CD4-positive, alpha-beta T cell treated with Interleukin-17A for 1 hour (primary cell): Measurements from ENCODE around the gene EPHA7.

Experiments used
- DNase-seq: peaks from one replicate; pipeline ENCODE4 v3.0.0-alpha.2; 2020

EPHA7 gene

GRCh38 chr6:93419304-93420162 lies at the start of gene EPHA7:
Gene EPHA7 (minus strand): TSS chr6:93419559. CDS start chr6:93419341, 218 bp downstream.
- no peak for DNase-seq

- no peak for DNase-seq
These were observed 48.9 kb upstream of the EPHA7 start for GRCh38 chr6:93468291-93468690.

GRCh38 chr6:93454533-93454932 lies 35.2 kb upstream of the EPHA7 start:
- DNase-seq: no peak

- DNase-seq: no peak
These were observed 34.6 kb upstream of the EPHA7 start for GRCh38 chr6:93453956-93454355.

- no peak for DNase-seq
These were observed 28.5 kb upstream of the EPHA7 start for GRCh38 chr6:93447874-93448273.

- no peak for DNase-seq
These were observed 18.1 kb upstream of the EPHA7 start for GRCh38 chr6:93437491-93437890.

- no peak for DNase-seq
These were observed 14.2 kb upstream of the EPHA7 start for GRCh38 chr6:93433592-93433991.

- no peak for DNase-seq
These were observed 5.1 kb upstream of the EPHA7 start for GRCh38 chr6:93424303-93425064.

GRCh38 chr6:93423542-93423941 lies 4.2 kb upstream of the EPHA7 start:
- DNase-seq: no peak

GRCh38 chr6:93420163-93420795 lies 920 bp upstream of the EPHA7 start:
- DNase-seq: no peak

- DNase-seq: no peak
These were observed 703 bp downstream of the EPHA7 start for GRCh38 chr6:93418408-93419303.

GRCh38 chr6:93418033-93418407 lies 1.3 kb downstream of the EPHA7 start:
- no peak for DNase-seq

GRCh38 chr6:93417421-93418013 lies 1.8 kb downstream of the EPHA7 start:
- no peak for DNase-seq

GRCh38 chr6:93416571-93417420 lies 2.6 kb downstream of the EPHA7 start:
- no peak for DNase-seq

- DNase-seq: no peak
These were observed 6.2 kb downstream of the EPHA7 start for GRCh38 chr6:93413190-93413589.

- no peak for DNase-seq
These were observed 6.9 kb downstream of the EPHA7 start for GRCh38 chr6:93412452-93412851.

GRCh38 chr6:93407186-93407585 lies 12.2 kb downstream of the EPHA7 start:
- DNase-seq: no peak

GRCh38 chr6:93403390-93403789 lies 16.0 kb downstream of the EPHA7 start:
- no peak for DNase-seq

GRCh38 chr6:93398723-93399122 lies 20.6 kb downstream of the EPHA7 start:
- DNase-seq: no peak

- DNase-seq: no peak
These were observed 24.9 kb downstream of the EPHA7 start for GRCh38 chr6:93394471-93394870.

GRCh38 chr6:93393554-93394074 lies 25.7 kb downstream of the EPHA7 start:
- DNase-seq: no peak
